Neural cell (in vitro differentiated cells): ENCODE data around the gene GFOD2. TPM values are rescaled to one million over a fixed set of nuclear protein-coding genes. Genes with fewer than 3 reads are reported as not detected.

Experiments used
- H2AFZ ChIP-seq: fragments of 200-600, 300-800 bp; sonication (generic), shearing (Covaris generic); 2 replicates; pipeline ENCODE4 v1.6.0; 2014; ENCODE audit warnings: low read depth, mild to moderate bottlenecking, antibody characterized with exemption, low read length, moderate library complexity
- H3F3A ChIP-seq: fragments of 200-600 bp; shearing (Covaris generic); 2 replicates; pipeline ENCODE4 v1.6.1; 2016; ENCODE audit warnings: mild to moderate bottlenecking, moderate library complexity, mixed read lengths, antibody characterized with exemption, low read length; ENCODE audit not compliant: insufficient read depth, poor library complexity, severe bottlenecking
- H3K27ac ChIP-seq: fragments of 200-600, 300-800 bp; sonication (generic), shearing (Covaris generic); 2 replicates; pipeline ENCODE4 v1.5.1; 2014; ENCODE audit warnings: mild to moderate bottlenecking, low read length, moderate library complexity
- H3K27me3 ChIP-seq: fragments of 300-800, 200-600 bp; sonication (generic), shearing (Covaris generic); 2 replicates; pipeline ENCODE4 v1.6.0; 2014; ENCODE audit warnings: mild to moderate bottlenecking, low read depth, low read length, moderate library complexity; ENCODE audit not compliant: insufficient read depth
- H3K36me3 ChIP-seq: fragments of 300-800, 200-600 bp; sonication (generic), shearing (Covaris generic); 2 replicates; pipeline ENCODE4 v1.5.1; 2014; ENCODE audit warnings: mild to moderate bottlenecking, antibody characterized with exemption, low read length, moderate library complexity; ENCODE audit not compliant: insufficient read depth
- H3K4me2 ChIP-seq: fragments of 300-800, 200-600 bp; sonication (generic), shearing (Covaris generic); 2 replicates; pipeline ENCODE4 v1.6.0; 2014; ENCODE audit warnings: mild to moderate bottlenecking, low read length
- H3K4me3 ChIP-seq: fragments of 300-800, 200-600 bp; sonication (generic), shearing (Covaris generic); 2 replicates; pipeline ENCODE4 v1.5.1; 2014; ENCODE audit warnings: mild to moderate bottlenecking, low read length, moderate library complexity
- H3K79me2 ChIP-seq: fragments of 200-600 bp; shearing (Covaris generic); replicated peaks from 2 replicates; pipeline ENCODE4 v1.6.0; 2014; ENCODE audit warnings: mild to moderate bottlenecking, low read length, moderate library complexity; ENCODE audit not compliant: insufficient read depth
- H3K9ac ChIP-seq: fragments of 300-800, 200-600 bp; sonication (generic), shearing (Covaris generic); 2 replicates; pipeline ENCODE4 v1.6.1; 2016; ENCODE audit warnings: mild to moderate bottlenecking, low read length, mixed read lengths
- H3K9me2 ChIP-seq: fragments of 200-600 bp; shearing (Covaris generic); 2 replicates; pipeline ENCODE4 v1.6.1; 2016; ENCODE audit warnings: mild to moderate bottlenecking, low read length, mixed read lengths; ENCODE audit not compliant: insufficient read depth
- H3K9me3 ChIP-seq: fragments of 200-600, 300-800 bp; sonication (generic), shearing (Covaris generic); 2 replicates; pipeline ENCODE4 v1.6.1; 2016; ENCODE audit warnings: mild to moderate bottlenecking, mixed run types, low read length, moderate library complexity, mixed read lengths
- H4K20me1 ChIP-seq: fragments of 200-600 bp; shearing (Covaris generic); 2 replicates; pipeline ENCODE4 v1.6.1; 2016; ENCODE audit warnings: mild to moderate bottlenecking, mixed run types; ENCODE audit not compliant: insufficient read depth
- EP300 ChIP-seq: fragments of 450-650 bp; conservative IDR thresholded peaks from 2 replicates; pipeline ENCODE4 v1.6.1; 2014; ENCODE audit warnings: antibody characterized with exemption, mild to moderate bottlenecking, moderate library complexity; ENCODE audit not compliant: poor library complexity, severe bottlenecking
- EZH2 ChIP-seq: fragments of 200-600, 300-800 bp; shearing (Covaris generic), sonication (generic); IDR thresholded peaks from 2 replicates; pipeline ENCODE4 v1.6.1; 2014; ENCODE audit warnings: antibody characterized with exemption, low read length, borderline replicate concordance, mild to moderate bottlenecking; ENCODE audit not compliant: insufficient read depth, poor library complexity, severe bottlenecking
- MXI1 ChIP-seq: fragments of 450-650 bp; conservative IDR thresholded peaks from 2 replicates; pipeline ENCODE4 v1.6.1; 2014; ENCODE audit warnings: antibody characterized with exemption, mild to moderate bottlenecking; ENCODE audit not compliant: poor library complexity, severe bottlenecking
- POLR2AphosphoS5 ChIP-seq: IDR thresholded peaks from 2 replicates; pipeline ENCODE4 v1.6.1; 2012
- RAD21 ChIP-seq: fragments of 450-650 bp; conservative IDR thresholded peaks from 2 replicates; pipeline ENCODE4 v1.6.1; 2014; ENCODE audit warnings: antibody characterized with exemption, mild to moderate bottlenecking, moderate library complexity
- REST ChIP-seq: IDR thresholded peaks from 2 replicates; pipeline ENCODE4 v1.6.1; 2012; ENCODE audit warnings: borderline replicate concordance
- SMC3 ChIP-seq: fragments of 450-650 bp; conservative IDR thresholded peaks from 2 replicates; pipeline ENCODE4 v1.6.1; 2014; ENCODE audit warnings: antibody characterized with exemption, mild to moderate bottlenecking, moderate library complexity; ENCODE audit not compliant: poor library complexity
- TAF1 ChIP-seq: IDR thresholded peaks from 2 replicates; pipeline ENCODE4 v1.6.1; 2012; ENCODE audit warnings: low read depth
- polyA plus RNA-seq: library from polyadenylated mRNA; depleted of rRNA; stranded (reverse); fragments of >200 nt; gene quantifications from 2 replicates; pipeline ENCODE4 v1.2.3, GENCODE V29; 2014
- TF ChIP-seq, protein P1 (sequence below): fragments of 450-650 bp; IDR thresholded peaks from 2 replicates; pipeline ENCODE4 v1.5.1; 2014; ENCODE audit warnings: antibody characterized with exemption, mild to moderate bottlenecking, moderate library complexity; ENCODE audit not compliant: poor library complexity, severe bottlenecking

The GFOD2 gene
- polyA plus RNA-seq, 1 donor from 2014 or later, result 88.4 TPM

GRCh38 chr16:67749436-67750078 is 30.4 kb upstream of the GFOD2 start:
- Histone ChIP-seq H3K9me3 (no peaks in the 10 kb centered on the region), H3K4me3 (no peak overlapping the region), H3K4me2 (no peak overlapping the region), H3K9ac (no peak overlapping the region), H2AFZ (no peak overlapping the region), H3K9me2 (no peaks in the 10 kb centered on the region), H3K27ac (no peak overlapping the region), H3K79me2 (no peaks in the 10 kb centered on the region), H3K36me3 (no peaks in the 10 kb centered on the region), H4K20me1 (no peaks in the 10 kb centered on the region), H3K27me3 (no peaks in the 10 kb centered on the region), H3F3A (no peaks in the 10 kb centered on the region)
- TF ChIP-seq TAF1 (no peak), POLR2AphosphoS5 (no peak), MXI1 (no peak), EP300 (no peak), EZH2 (no peak), RAD21 (no peak), SMC3 (no peak), REST (no peak)
- TF ChIP-seq, protein P1, sequence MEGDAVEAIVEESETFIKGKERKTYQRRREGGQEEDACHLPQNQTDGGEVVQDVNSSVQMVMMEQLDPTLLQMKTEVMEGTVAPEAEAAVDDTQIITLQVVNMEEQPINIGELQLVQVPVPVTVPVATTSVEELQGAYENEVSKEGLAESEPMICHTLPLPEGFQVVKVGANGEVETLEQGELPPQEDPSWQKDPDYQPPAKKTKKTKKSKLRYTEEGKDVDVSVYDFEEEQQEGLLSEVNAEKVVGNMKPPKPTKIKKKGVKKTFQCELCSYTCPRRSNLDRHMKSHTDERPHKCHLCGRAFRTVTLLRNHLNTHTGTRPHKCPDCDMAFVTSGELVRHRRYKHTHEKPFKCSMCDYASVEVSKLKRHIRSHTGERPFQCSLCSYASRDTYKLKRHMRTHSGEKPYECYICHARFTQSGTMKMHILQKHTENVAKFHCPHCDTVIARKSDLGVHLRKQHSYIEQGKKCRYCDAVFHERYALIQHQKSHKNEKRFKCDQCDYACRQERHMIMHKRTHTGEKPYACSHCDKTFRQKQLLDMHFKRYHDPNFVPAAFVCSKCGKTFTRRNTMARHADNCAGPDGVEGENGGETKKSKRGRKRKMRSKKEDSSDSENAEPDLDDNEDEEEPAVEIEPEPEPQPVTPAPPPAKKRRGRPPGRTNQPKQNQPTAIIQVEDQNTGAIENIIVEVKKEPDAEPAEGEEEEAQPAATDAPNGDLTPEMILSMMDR, result no peak

DNA sequence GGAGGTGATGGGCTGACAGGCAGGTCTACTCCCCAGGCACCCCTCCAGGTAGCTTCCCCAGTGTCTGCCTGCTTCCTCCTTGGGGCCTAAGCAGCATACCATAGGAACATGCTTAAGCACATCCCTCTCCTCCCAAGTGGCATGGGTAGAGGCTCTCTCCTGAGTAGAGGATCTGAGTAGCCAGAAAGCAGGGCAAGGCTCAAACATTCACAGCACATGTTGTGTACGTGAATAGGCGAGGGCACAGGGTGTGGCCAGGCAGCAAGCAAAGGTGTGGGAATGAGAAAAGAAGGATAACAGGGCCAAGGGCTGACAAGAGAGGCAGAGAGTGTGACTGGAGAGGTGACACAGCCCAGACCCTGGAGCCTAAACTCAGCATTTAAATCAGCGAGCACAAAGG is 29.7 kb upstream of the GFOD2 start:
- H3K4me3 ChIP-seq, result no peak overlapping the region
- H3K27ac ChIP-seq, result no peak overlapping the region
- no peaks in the 10 kb centered on the region for H3F3A ChIP-seq
- H3K9me2 ChIP-seq, result no peaks in the 10 kb centered on the region
- H3K9ac ChIP-seq, result no peak overlapping the region
- no peak overlapping the region for H2AFZ ChIP-seq
- no peaks in the 10 kb centered on the region for H3K9me3 ChIP-seq
- H3K4me2 ChIP-seq, result no peak overlapping the region
- TF ChIP-seq EZH2, result no peak
- TF ChIP-seq REST, result no peak
- no peak for TF ChIP-seq EP300
- no peak for TF ChIP-seq TAF1
- TF ChIP-seq SMC3, result no peak
- no peaks in the 10 kb centered on the region for H3K36me3 ChIP-seq
- no peaks in the 10 kb centered on the region for H4K20me1 ChIP-seq
- H3K79me2 ChIP-seq, result no peaks in the 10 kb centered on the region
- no peaks in the 10 kb centered on the region for H3K27me3 ChIP-seq
